HEK293 (cell line): Measurements from ENCODE around the gene SCN8A.

Source experiments
- CTCF ChIA-PET: fragments of 350-600 bp; formaldehyde crosslinking; extraction: SDS; loops from one replicate; lab custom pipeline; 2021; ENCODE audit warnings: antibody characterized with exemption; lab: Yijun Ruan, JAX
- POLR2A ChIA-PET: fragments of 300-600 bp; formaldehyde crosslinking; extraction: SDS; loops from one replicate; lab custom pipeline; 2020; ENCODE audit warnings: antibody characterized with exemption, inconsistent platforms; lab: Yijun Ruan, JAX
- H3K27ac ChIP-seq: fragments of 200-500 bp; sonication (Bioruptor generic); 2 replicates; pipeline ENCODE4 v1.5.1; 2014; ENCODE audit warnings: low read depth, low read length, control low read depth, inconsistent platforms; ENCODE audit errors: extremely low read depth
- H3K36me3 ChIP-seq, 2 experiments: fragments of 200-500 bp in 1 of 2; sonication (Bioruptor generic) in 1 of 2; 1 replicate in 1 of 2; 2 replicates in 1 of 2; pipeline ENCODE4 v1.5.1; 2014 to 2017; ENCODE audit warnings: inconsistent platforms in 2 of 2, low read length in 2 of 2; ENCODE audit not compliant: control insufficient read depth in 2 of 2, insufficient read depth in 1 of 2
- H3K4me1 ChIP-seq: fragments of 200-500 bp; sonication (Bioruptor generic); 2 replicates; pipeline ENCODE4 v1.5.1; 2014; ENCODE audit warnings: mild to moderate bottlenecking, low read length, inconsistent platforms; ENCODE audit not compliant: control insufficient read depth, insufficient read depth
- H3K4me3 ChIP-seq: 2 replicates; pipeline ENCODE4 v1.5.1; 2011; ENCODE audit warnings: low read depth, mild to moderate bottlenecking, control low read depth, low read length, moderate library complexity
- H3K9me3 ChIP-seq: fragments of 200-500 bp; sonication (Bioruptor generic); 2 replicates; pipeline ENCODE4 v1.5.1; 2014; ENCODE audit warnings: low read depth, low read length, inconsistent platforms; ENCODE audit not compliant: control insufficient read depth, insufficient read depth
- GFI1B ChIP-seq: fragments of 450-650 bp; formaldehyde crosslinking; IDR thresholded peaks from 2 replicates; pipeline ENCODE4 v1.5.1; 2016; ENCODE audit warnings: missing biosample characterization, missing genetic modification characterization
- OVOL3 ChIP-seq: fragments of 450-650 bp; formaldehyde crosslinking; IDR thresholded peaks from 2 replicates; pipeline ENCODE4 v1.5.1; 2016; ENCODE audit warnings: missing biosample characterization, missing genetic modification characterization
- TRIM28 ChIP-seq: IDR thresholded peaks from 2 replicates; pipeline ENCODE4 v1.6.1; 2011; ENCODE audit warnings: low read length, control low read depth, borderline replicate concordance
- ZNF114 ChIP-seq: fragments of 450-650 bp; formaldehyde crosslinking; IDR thresholded peaks from 2 replicates; pipeline ENCODE4 v1.5.0; 2017; ENCODE audit warnings: missing biosample characterization, missing genetic modification characterization
- ZNF221 ChIP-seq: fragments of 450-650 bp; formaldehyde crosslinking; IDR thresholded peaks from 2 replicates; pipeline ENCODE4 v1.5.1; 2017; ENCODE audit warnings: missing biosample characterization, missing genetic modification characterization, borderline replicate concordance
- ZNF366 ChIP-seq: fragments of 450-650 bp; formaldehyde crosslinking; conservative IDR thresholded peaks from 2 replicates; pipeline ENCODE4 v1.5.1; 2016; ENCODE audit warnings: missing biosample characterization, missing genetic modification characterization
- ZNF391 ChIP-seq: fragments of 450-650 bp; formaldehyde crosslinking; IDR thresholded peaks from 2 replicates; pipeline ENCODE4 v1.5.1; 2016; ENCODE audit warnings: low read depth, missing biosample characterization, missing genetic modification characterization, borderline replicate concordance
- ZNF658 ChIP-seq: fragments of 450-650 bp; formaldehyde crosslinking; IDR thresholded peaks from 2 replicates; pipeline ENCODE4; 2016; ENCODE audit warnings: missing biosample characterization, missing genetic modification characterization
- ZNF701 ChIP-seq: fragments of 450-650 bp; formaldehyde crosslinking; IDR thresholded peaks from 2 replicates; pipeline ENCODE4 v1.5.1; 2016; ENCODE audit warnings: missing biosample characterization, missing genetic modification characterization
- ZNF777 ChIP-seq: fragments of 450-650 bp; formaldehyde crosslinking; IDR thresholded peaks from 2 replicates; pipeline ENCODE4 v1.5.1; 2017; ENCODE audit warnings: missing biosample characterization, missing genetic modification characterization, borderline replicate concordance
- ZSCAN30 ChIP-seq: fragments of 450-650 bp; IDR thresholded peaks from 2 replicates; pipeline ENCODE4 v1.5.1; 2018; ENCODE audit warnings: missing biosample characterization, mild to moderate bottlenecking, missing genetic modification characterization, moderate library complexity
- TF ChIP-seq, protein P1 (sequence below): fragments of 450-650 bp; formaldehyde crosslinking; IDR thresholded peaks from 2 replicates; pipeline ENCODE4 v1.5.1; 2016; ENCODE audit warnings: missing biosample characterization, missing genetic modification characterization
- TF ChIP-seq, protein P2 (sequence below): fragments of 450-650 bp; formaldehyde crosslinking; IDR thresholded peaks from 2 replicates; pipeline ENCODE4 v1.5.1; 2016; ENCODE audit warnings: missing biosample characterization, missing genetic modification characterization

Gene SCN8A

GRCh38 chr12:51779876-51780275, 188.8 kb downstream of the SCN8A start:
- H3K27ac ChIP-seq, result no peak overlapping the region
- POLR2A ChIA-PET, result no interaction called here
- no peak for TF ChIP-seq TRIM28
- no peak for TF ChIP-seq ZNF391
- no peak for TF ChIP-seq ZNF114 (tag by site-specific recombination)
- no peaks in the 10 kb centered on the region for H3K4me1 ChIP-seq
- no peaks in the 10 kb centered on the region for H3K9me3 ChIP-seq
- CTCF ChIA-PET, result no interaction called here
- H3K4me3 ChIP-seq, result no peak overlapping the region
- no peaks in the 10 kb centered on the region for H3K36me3 ChIP-seq

DNA sequence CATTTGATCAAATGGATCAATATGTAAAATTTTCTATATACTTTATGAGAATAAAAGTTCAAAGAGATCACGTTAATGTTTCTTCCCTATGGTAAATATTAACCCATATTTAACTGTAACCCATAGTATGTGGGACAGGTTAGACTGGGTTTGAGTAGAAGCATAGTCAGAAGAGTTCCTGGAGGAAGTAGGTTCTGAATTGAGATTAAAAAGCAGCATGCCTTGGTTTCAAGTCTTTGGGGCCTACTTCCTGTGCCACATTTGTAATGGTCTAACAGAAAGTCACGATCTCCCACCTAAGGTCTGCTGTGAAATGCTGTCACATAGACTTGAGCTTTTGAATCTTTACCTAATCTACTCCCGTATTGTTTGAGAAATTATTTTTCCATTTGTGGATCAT, 193.7 kb downstream of the SCN8A start:
- no peaks in the 10 kb centered on the region for H3K9me3 ChIP-seq
- no peak overlapping the region for H3K27ac ChIP-seq
- H3K36me3 ChIP-seq, result peaks cover 0 to 6% of the 10 kb centered on the region in 2 experiments; a peak in 1 of 3 replicates
- H3K4me1 ChIP-seq, result no peaks in the 10 kb centered on the region
- TF ChIP-seq, protein P1, sequence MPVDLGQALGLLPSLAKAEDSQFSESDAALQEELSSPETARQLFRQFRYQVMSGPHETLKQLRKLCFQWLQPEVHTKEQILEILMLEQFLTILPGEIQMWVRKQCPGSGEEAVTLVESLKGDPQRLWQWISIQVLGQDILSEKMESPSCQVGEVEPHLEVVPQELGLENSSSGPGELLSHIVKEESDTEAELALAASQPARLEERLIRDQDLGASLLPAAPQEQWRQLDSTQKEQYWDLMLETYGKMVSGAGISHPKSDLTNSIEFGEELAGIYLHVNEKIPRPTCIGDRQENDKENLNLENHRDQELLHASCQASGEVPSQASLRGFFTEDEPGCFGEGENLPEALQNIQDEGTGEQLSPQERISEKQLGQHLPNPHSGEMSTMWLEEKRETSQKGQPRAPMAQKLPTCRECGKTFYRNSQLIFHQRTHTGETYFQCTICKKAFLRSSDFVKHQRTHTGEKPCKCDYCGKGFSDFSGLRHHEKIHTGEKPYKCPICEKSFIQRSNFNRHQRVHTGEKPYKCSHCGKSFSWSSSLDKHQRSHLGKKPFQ (tag by site-specific recombination), result no peak
- TF ChIP-seq GFI1B (no peak), ZNF366 (tag by site-specific recombination) (no peak), ZSCAN30 (tag by site-specific recombination) (no peak)
- TF ChIP-seq, protein P2, sequence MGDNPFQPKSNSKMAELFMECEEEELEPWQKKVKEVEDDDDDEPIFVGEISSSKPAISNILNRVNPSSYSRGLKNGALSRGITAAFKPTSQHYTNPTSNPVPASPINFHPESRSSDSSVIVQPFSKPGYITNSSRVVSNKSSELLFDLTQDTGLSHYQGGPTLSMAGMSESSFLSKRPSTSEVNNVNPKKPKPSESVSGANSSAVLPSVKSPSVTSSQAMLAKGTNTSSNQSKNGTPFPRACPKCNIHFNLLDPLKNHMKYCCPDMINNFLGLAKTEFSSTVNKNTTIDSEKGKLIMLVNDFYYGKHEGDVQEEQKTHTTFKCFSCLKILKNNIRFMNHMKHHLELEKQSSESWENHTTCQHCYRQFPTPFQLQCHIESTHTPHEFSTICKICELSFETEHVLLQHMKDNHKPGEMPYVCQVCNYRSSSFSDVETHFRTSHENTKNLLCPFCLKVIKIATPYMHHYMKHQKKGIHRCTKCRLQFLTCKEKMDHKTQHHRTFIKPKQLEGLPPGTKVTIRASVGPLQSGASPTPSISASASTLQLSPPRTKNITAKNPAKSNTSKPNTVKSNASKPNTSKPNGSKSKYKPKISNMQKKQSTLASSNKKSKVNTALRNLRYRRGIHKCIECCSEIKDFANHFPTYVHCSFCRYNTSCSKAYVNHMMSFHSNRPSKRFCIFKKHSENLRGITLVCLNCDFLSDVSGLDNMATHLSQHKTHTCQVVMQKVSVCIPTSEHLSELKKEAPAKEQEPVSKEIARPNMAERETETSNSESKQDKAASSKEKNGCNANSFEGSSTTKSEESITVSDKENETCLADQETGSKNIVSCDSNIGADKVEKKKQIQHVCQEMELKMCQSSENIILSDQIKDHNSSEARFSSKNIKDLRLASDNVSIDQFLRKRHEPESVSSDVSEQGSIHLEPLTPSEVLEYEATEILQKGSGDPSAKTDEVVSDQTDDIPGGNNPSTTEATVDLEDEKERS, result no peak
- CTCF ChIA-PET, result interaction anchor here (1.5 kb wide), 1 partner anchor 39 kb away, joined by 3 read pairs; no protein-coding TSS in a partner anchor
- H3K4me3 ChIP-seq, result no peak overlapping the region
- POLR2A ChIA-PET, result no interaction called here

DNA sequence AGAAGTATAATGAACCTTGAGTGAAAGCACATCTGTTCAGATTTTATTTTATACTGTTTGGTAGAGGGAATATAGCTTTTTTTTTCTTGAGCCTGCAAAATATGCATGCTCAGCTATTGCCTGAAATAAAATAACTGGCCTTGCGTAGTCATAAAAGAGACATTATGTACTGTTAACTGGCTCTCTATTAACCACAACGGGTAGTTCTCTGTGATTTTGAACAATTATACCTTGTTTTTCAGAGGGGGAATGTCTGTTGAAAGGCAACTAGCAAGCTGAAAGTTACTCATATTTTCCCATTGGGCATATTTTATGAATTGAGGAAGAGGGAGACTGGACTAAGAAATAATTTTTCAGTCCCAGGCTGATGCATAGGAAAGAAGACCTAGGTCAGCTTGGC, 194.9 kb downstream of the SCN8A start:
- ChIA-PET POLR2A (no interaction called here), CTCF (interaction anchor here (0.5 to 1.5 kb wide), 3 partner anchors 33 to 252 kb away, joined by 3 to 4 read pairs (median 3); no protein-coding TSS in a partner anchor)
- no peaks in the 10 kb centered on the region for H3K9me3 ChIP-seq
- H3K4me1 ChIP-seq, result no peaks in the 10 kb centered on the region
- no peak for TF ChIP-seq ZNF777
- H3K27ac ChIP-seq, result no peak overlapping the region
- H3K36me3 ChIP-seq, result peaks cover 0 to 6% of the 10 kb centered on the region in 2 experiments; a peak in 1 of 3 replicates
- H3K4me3 ChIP-seq, result no peak overlapping the region

- ChIA-PET CTCF (no interaction called here), POLR2A (no interaction called here)
- Histone ChIP-seq H3K36me3 (peaks cover 0 to 6% of the 10 kb centered on the region in 2 experiments; a peak in 1 of 3 replicates), H3K27ac (no peak overlapping the region), H3K4me1 (no peaks in the 10 kb centered on the region), H3K9me3 (no peaks in the 10 kb centered on the region), H3K4me3 (no peak overlapping the region)
- no peak for TF ChIP-seq OVOL3 (tag by site-specific recombination)
- TF ChIP-seq ZNF658 (tag by site-specific recombination), result no peak
- TF ChIP-seq ZNF701 (tag by site-specific recombination), result no peak
- TF ChIP-seq ZNF221 (tag by site-specific recombination), result no peak
Observed at GRCh38 chr12:51788876-51789275, 197.8 kb downstream of the SCN8A start.
